Peyer's patch (tissue), 4 donors: ENCODE measurements around the gene SIGLEC12. TPM values are rescaled to one million over a fixed set of nuclear protein-coding genes. Genes with fewer than 3 reads are reported as not detected.
"Not testable (repeated sequence)": the region's sequence is repeated elsewhere in the genome, so short reads cannot be mapped to it uniquely, and the experiment has no call there.

ENCODE experiments used
- DNase-seq, 3 donors: peaks; one replicate each; pipeline ENCODE4 v3.0.0-alpha.2; 2017 to 2019
- H3K27ac ChIP-seq, 4 donors: fragments of 200-600 bp; sonication (generic); one replicate each; pipeline ENCODE4 v1.5.1; 2016 to 2019
- H3K27me3 ChIP-seq, 2 donors: fragments of 200-600 bp; sonication (generic); one replicate each; pipeline ENCODE4 v1.5.1; 2019
- H3K36me3 ChIP-seq, 3 donors: fragments of 200-600 bp; sonication (generic); one replicate each; pipeline ENCODE4 v1.5.1; 2016 to 2019
- H3K4me1 ChIP-seq, 4 donors: fragments of 200-600 bp; sonication (generic); one replicate each; pipeline ENCODE4 v1.5.1; 2016 to 2019
- H3K4me3 ChIP-seq, 4 donors: fragments of 200-600 bp; sonication (generic); 1 replicate in 3 of 4; 2 replicates in 1 of 4; pipeline ENCODE4 v1.5.1; 2016 to 2019; ENCODE audit warnings: mild to moderate bottlenecking in 1 of 4
- H3K9me3 ChIP-seq, 4 donors: fragments of 200-600 bp; sonication (generic); one replicate each; pipeline ENCODE4 v1.5.1; 2016 to 2019; ENCODE audit warnings: mild to moderate bottlenecking in 1 of 4
- CTCF ChIP-seq, 6 experiments: fragments of 450-650 bp in 4 of 6; fragments of 200-600 bp in 2 of 6; sonication (generic) in 1 of 6; IDR thresholded peaks; one replicate each; pipeline ENCODE4 v1.5.1; 2017 to 2019; ENCODE audit warnings: antibody characterized with exemption in 6 of 6, mild to moderate bottlenecking in 3 of 6, moderate library complexity in 1 of 6
- POLR2A ChIP-seq, 2 donors: fragments of 450-650 bp; IDR thresholded peaks; one replicate each; pipeline ENCODE4 v1.5.1; 2017; ENCODE audit warnings: antibody characterized with exemption in 2 of 2, mild to moderate bottlenecking in 2 of 2, moderate library complexity in 2 of 2
- total RNA-seq, 4 donors: library from RNA; depleted of rRNA; stranded (reverse); fragments of >200 nt; gene quantifications; one replicate each; pipeline ENCODE4 v1.1.0, GENCODE V29; 2016

Gene SIGLEC12
- total RNA-seq, 4 donors from 2014 or later = 2.5 to 3.3 TPM; not detected in 2

GRCh38 chr19:51469629-51470028 is 32.0 kb downstream of the SIGLEC12 start:
- TF ChIP-seq CTCF (IDR thresholded peaks at IDR 0.05) = no peak
- TF ChIP-seq POLR2A (IDR thresholded peaks at IDR 0.05) = no peak

GRCh38 chr19:51469162-51469561 is 32.4 kb downstream of the SIGLEC12 start:
- Histone ChIP-seq H3K36me3 (no peaks in the 10 kb centered on the region), H3K27ac (no peak overlapping the region), H3K4me1 (peaks cover 0 to under 1% (median 0%) of the 10 kb centered on the region in 4 donors), H3K27me3 (no peaks in the 10 kb centered on the region), H3K9me3 (no peaks in the 10 kb centered on the region), H3K4me3 (no peak overlapping the region)
- no peak for TF ChIP-seq POLR2A (IDR thresholded peaks at IDR 0.05)
- no peak for TF ChIP-seq CTCF (IDR thresholded peaks at IDR 0.05)
- peak in 1 of 3 donors; percentile 8 for DNase-seq

More at GRCh38 chr19:51469629-51470028, 32.0 kb downstream of the SIGLEC12 start:
- DNase-seq = no peak
- no peaks in the 10 kb centered on the region for H3K9me3 ChIP-seq
- no peak overlapping the region for H3K27ac ChIP-seq
- H3K4me3 ChIP-seq = no peak overlapping the region
- H3K27me3 ChIP-seq = no peaks in the 10 kb centered on the region
- peaks cover 0 to 5% (median 0%) of the 10 kb centered on the region in 4 donors for H3K4me1 ChIP-seq
- H3K36me3 ChIP-seq = no peaks in the 10 kb centered on the region

GRCh38 chr19:51468545-51468920 is 33.1 kb downstream of the SIGLEC12 start:
- Histone ChIP-seq H3K4me3 (no peak overlapping the region), H3K27ac (no peak overlapping the region), H3K9me3 (no peaks in the 10 kb centered on the region), H3K36me3 (no peaks in the 10 kb centered on the region), H3K4me1 (no peaks in the 10 kb centered on the region), H3K27me3 (no peaks in the 10 kb centered on the region)
- TF ChIP-seq CTCF (IDR thresholded peaks at IDR 0.05) (no peak), POLR2A (IDR thresholded peaks at IDR 0.05) (no peak)
- peak in 1 of 3 donors; percentile 19 for DNase-seq

- no peaks in the 10 kb centered on the region for H3K9me3 ChIP-seq
- H3K4me1 ChIP-seq = no peaks in the 10 kb centered on the region
- H3K36me3 ChIP-seq = no peaks in the 10 kb centered on the region
- TF ChIP-seq CTCF (IDR thresholded peaks at IDR 0.05) = no peak
- TF ChIP-seq POLR2A (IDR thresholded peaks at IDR 0.05) = no peak
- no peaks in the 10 kb centered on the region for H3K27me3 ChIP-seq
- DNase-seq = peak in 1 of 3 donors; percentile 43
- no peak overlapping the region for H3K4me3 ChIP-seq
- no peak overlapping the region for H3K27ac ChIP-seq
Observed at GRCh38 chr19:51467864-51468544, 33.6 kb downstream of the SIGLEC12 start.

- no peak for DNase-seq
- Histone ChIP-seq H3K4me1 (no peaks in the 10 kb centered on the region), H3K36me3 (no peaks in the 10 kb centered on the region), H3K4me3 (no peak overlapping the region), H3K9me3 (no peaks in the 10 kb centered on the region), H3K27ac (no peak overlapping the region), H3K27me3 (no peaks in the 10 kb centered on the region)
- TF ChIP-seq POLR2A (IDR thresholded peaks at IDR 0.05) = no peak
- no peak for TF ChIP-seq CTCF (IDR thresholded peaks at IDR 0.05)
Observed at GRCh38 chr19:51466723-51467122, 34.9 kb downstream of the SIGLEC12 start.

GRCh38 chr19:51463976-51464581 is 37.5 kb downstream of the SIGLEC12 start:
- not testable (repeated sequence) for H3K9me3 ChIP-seq, H3K36me3 ChIP-seq, H3K27ac ChIP-seq, H3K4me3 ChIP-seq, H3K27me3 ChIP-seq, H3K4me1 ChIP-seq
- peak in 1 of 3 donors; percentile 6 for DNase-seq
